ENCODE measurements around the gene AFF2. TPM values are rescaled to one million over a fixed set of nuclear protein-coding genes. Genes with fewer than 3 reads are reported as not detected.

AFF2 gene
- total RNA-seq, 1 experiment from 2014 or later: 0.05 TPM

DNA sequence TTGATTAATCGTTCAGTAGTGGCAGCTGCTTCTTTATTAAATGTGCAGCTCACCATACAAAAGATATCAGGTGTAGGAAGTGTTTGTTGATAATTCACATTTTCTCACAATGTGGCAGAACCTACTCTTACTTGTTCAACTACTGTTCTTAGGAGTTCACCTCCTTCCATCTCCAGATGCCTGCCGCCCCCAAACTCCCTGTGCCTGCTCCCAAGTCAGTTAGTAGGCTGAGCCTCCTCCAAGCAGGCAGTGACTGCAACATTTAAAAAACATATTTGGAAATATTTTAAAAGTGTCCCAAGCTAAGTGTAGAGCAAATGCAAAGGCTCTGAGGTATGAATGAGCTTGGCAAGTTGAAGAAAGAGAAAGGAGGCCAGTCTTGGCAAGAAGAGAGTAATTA, 100.2 kb downstream of the AFF2 start:
- no peak for ATAC-seq
- intact Hi-C loops (cut with micrococcal nuclease): no loop called here
- Histone ChIP-seq H3K27me3 (ENCODE audit: insufficient read depth, low read length) (no peaks in the 10 kb centered on the region), H3K9me3 (ENCODE audit: control insufficient read depth in 1 of 2, insufficient read depth in 1 of 2, low read depth in 1 of 2, low read length in 2 of 2) (no peaks in the 10 kb centered on the region), H3K9ac (ENCODE audit: low read length) (no peak overlapping the region), H3K4me2 (ENCODE audit: low read length) (no peak overlapping the region), H3K79me2 (ENCODE audit: insufficient read depth, low read length) (no peaks in the 10 kb centered on the region), H2AFZ (ENCODE audit: low read depth, low read length, poor library complexity, severe bottlenecking) (no peak overlapping the region), H3K9me2 (ENCODE audit: insufficient read depth) (no peaks in the 10 kb centered on the region), H3K27ac (ENCODE audit: low read depth, low read length) (no peak overlapping the region), H3K4me3 (replicated peaks in 1 of 2; ENCODE audit: low read depth in 1 of 2, low read length in 2 of 2) (no peak overlapping the region), H4K20me1 (ENCODE audit: insufficient read depth) (no peaks in the 10 kb centered on the region), H3K36me3 (ENCODE audit: control insufficient read depth in 1 of 2, insufficient read depth in 2 of 2, low read length in 2 of 2) (no peaks in the 10 kb centered on the region), H3K4me1 (ENCODE audit: control insufficient read depth in 1 of 2, insufficient read depth in 2 of 2, low read length in 2 of 2) (no peaks in the 10 kb centered on the region)
- CTCF ChIA-PET: no interaction called here
- POLR2A ChIA-PET: no interaction called here
- no peak for DNase-seq (ENCODE audit: low read depth, low spot score)
- RAD21 ChIA-PET (ENCODE audit: low non-redundant PET in 1 of 2, low total read pairs in 2 of 2, uncharacterized antibody in 2 of 2, unreplicated experiment in 2 of 2): no interaction called here
- no TSS peak for BruUV-seq (replicated peaks)
- TF ChIP-seq FOSL1 (IDR thresholded peaks at IDR 0.05; ENCODE audit: low read depth) (no peak), ZNF274 (IDR thresholded peaks at IDR 0.05; ENCODE audit: low read depth, low read length) (no peak), SRF (IDR thresholded peaks at IDR 0.05; ENCODE audit: low read depth) (no peak), ZFX (IDR thresholded peaks at IDR 0.05) (no peak)
- TF ChIP-seq, protein P1, sequence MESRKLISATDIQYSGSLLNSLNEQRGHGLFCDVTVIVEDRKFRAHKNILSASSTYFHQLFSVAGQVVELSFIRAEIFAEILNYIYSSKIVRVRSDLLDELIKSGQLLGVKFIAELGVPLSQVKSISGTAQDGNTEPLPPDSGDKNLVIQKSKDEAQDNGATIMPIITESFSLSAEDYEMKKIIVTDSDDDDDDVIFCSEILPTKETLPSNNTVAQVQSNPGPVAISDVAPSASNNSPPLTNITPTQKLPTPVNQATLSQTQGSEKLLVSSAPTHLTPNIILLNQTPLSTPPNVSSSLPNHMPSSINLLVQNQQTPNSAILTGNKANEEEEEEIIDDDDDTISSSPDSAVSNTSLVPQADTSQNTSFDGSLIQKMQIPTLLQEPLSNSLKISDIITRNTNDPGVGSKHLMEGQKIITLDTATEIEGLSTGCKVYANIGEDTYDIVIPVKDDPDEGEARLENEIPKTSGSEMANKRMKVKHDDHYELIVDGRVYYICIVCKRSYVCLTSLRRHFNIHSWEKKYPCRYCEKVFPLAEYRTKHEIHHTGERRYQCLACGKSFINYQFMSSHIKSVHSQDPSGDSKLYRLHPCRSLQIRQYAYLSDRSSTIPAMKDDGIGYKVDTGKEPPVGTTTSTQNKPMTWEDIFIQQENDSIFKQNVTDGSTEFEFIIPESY (IDR thresholded peaks at IDR 0.05; ENCODE audit: extremely low read depth, insufficient replicate concordance, low read length): no peak

DNA sequence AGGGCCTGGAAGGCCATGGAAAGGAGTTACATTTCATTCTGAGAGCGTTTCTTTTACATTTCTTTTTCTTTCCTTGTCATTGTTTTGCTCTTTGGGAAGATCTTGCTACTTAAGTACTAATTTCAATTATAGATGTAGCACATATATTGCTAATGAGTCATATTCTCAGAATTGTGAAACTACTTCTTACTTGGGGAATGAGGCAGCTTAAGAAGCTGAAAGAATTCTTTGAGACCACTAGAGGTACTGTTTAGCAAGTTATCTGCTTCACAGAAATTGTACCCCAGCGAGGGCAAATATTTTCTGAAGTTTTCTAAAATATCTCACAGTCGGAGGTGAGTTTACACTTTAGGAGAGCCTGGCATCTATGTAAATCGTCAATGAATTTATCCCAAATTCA, 100.6 kb downstream of the AFF2 start:
- H4K20me1 ChIP-seq (ENCODE audit: insufficient read depth): no peaks in the 10 kb centered on the region
- ATAC-seq (no peak), DNase-seq (ENCODE audit: low read depth, low spot score) (no peak)
- H3K27me3 ChIP-seq (ENCODE audit: insufficient read depth, low read length): no peaks in the 10 kb centered on the region
- ChIA-PET POLR2A (no interaction called here), RAD21 (ENCODE audit: low non-redundant PET in 1 of 2, low total read pairs in 2 of 2, uncharacterized antibody in 2 of 2, unreplicated experiment in 2 of 2) (no interaction called here), CTCF (no interaction called here)
- H2AFZ ChIP-seq (ENCODE audit: low read depth, low read length, poor library complexity, severe bottlenecking): no peak overlapping the region
- no peaks in the 10 kb centered on the region for H3K9me3 ChIP-seq (ENCODE audit: control insufficient read depth in 1 of 2, insufficient read depth in 1 of 2, low read depth in 1 of 2, low read length in 2 of 2)
- no peak overlapping the region for H3K4me3 ChIP-seq (replicated peaks in 1 of 2; ENCODE audit: low read depth in 1 of 2, low read length in 2 of 2)
- H3K4me1 ChIP-seq (ENCODE audit: control insufficient read depth in 1 of 2, insufficient read depth in 2 of 2, low read length in 2 of 2): no peaks in the 10 kb centered on the region
- intact Hi-C loops (cut with micrococcal nuclease): no loop called here
- BruUV-seq (replicated peaks): no TSS peak
- H3K36me3 ChIP-seq (ENCODE audit: control insufficient read depth in 1 of 2, insufficient read depth in 2 of 2, low read length in 2 of 2): no peaks in the 10 kb centered on the region
- H3K79me2 ChIP-seq (ENCODE audit: insufficient read depth, low read length): no peaks in the 10 kb centered on the region
- no peak overlapping the region for H3K4me2 ChIP-seq (ENCODE audit: low read length)
- no peaks in the 10 kb centered on the region for H3K9me2 ChIP-seq (ENCODE audit: insufficient read depth)
- no peak overlapping the region for H3K27ac ChIP-seq (ENCODE audit: low read depth, low read length)
- H3K9ac ChIP-seq (ENCODE audit: low read length): no peak overlapping the region
- TF ChIP-seq, protein P1 (IDR thresholded peaks at IDR 0.05; ENCODE audit: extremely low read depth, insufficient replicate concordance, low read length): no peak
- no peak for TF ChIP-seq FOSL1 (IDR thresholded peaks at IDR 0.05; ENCODE audit: low read depth)
- TF ChIP-seq POLR2A (IDR thresholded peaks at IDR 0.05; ENCODE audit: borderline replicate concordance, extremely low read depth, insufficient read depth, insufficient read length): no peak
- no peak for TF ChIP-seq RAD21 (IDR thresholded peaks at IDR 0.05; ENCODE audit: low read depth)
- no peak for TF ChIP-seq CBX3 (IDR thresholded peaks at IDR 0.05; ENCODE audit: low read depth)
- TF ChIP-seq, protein P2, sequence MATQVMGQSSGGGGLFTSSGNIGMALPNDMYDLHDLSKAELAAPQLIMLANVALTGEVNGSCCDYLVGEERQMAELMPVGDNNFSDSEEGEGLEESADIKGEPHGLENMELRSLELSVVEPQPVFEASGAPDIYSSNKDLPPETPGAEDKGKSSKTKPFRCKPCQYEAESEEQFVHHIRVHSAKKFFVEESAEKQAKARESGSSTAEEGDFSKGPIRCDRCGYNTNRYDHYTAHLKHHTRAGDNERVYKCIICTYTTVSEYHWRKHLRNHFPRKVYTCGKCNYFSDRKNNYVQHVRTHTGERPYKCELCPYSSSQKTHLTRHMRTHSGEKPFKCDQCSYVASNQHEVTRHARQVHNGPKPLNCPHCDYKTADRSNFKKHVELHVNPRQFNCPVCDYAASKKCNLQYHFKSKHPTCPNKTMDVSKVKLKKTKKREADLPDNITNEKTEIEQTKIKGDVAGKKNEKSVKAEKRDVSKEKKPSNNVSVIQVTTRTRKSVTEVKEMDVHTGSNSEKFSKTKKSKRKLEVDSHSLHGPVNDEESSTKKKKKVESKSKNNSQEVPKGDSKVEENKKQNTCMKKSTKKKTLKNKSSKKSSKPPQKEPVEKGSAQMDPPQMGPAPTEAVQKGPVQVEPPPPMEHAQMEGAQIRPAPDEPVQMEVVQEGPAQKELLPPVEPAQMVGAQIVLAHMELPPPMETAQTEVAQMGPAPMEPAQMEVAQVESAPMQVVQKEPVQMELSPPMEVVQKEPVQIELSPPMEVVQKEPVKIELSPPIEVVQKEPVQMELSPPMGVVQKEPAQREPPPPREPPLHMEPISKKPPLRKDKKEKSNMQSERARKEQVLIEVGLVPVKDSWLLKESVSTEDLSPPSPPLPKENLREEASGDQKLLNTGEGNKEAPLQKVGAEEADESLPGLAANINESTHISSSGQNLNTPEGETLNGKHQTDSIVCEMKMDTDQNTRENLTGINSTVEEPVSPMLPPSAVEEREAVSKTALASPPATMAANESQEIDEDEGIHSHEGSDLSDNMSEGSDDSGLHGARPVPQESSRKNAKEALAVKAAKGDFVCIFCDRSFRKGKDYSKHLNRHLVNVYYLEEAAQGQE (IDR thresholded peaks at IDR 0.05; ENCODE audit: low read depth): no peak
- TF ChIP-seq, protein P3, sequence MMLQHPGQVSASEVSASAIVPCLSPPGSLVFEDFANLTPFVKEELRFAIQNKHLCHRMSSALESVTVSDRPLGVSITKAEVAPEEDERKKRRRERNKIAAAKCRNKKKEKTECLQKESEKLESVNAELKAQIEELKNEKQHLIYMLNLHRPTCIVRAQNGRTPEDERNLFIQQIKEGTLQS (IDR thresholded peaks at IDR 0.05): no peak

Data from HCT116 (cell line).